Ascending aorta (tissue), 2 donors: ENCODE measurements around the gene ABHD8. TPM values are rescaled to one million over a fixed set of nuclear protein-coding genes. Genes with fewer than 3 reads are reported as not detected.

ENCODE experiments used
- DNase-seq, 2 donors: peaks; one replicate each; pipeline ENCODE4 v3.0.0-alpha.2; 2019; ENCODE audit warnings: low spot score in 2 of 2
- H3K27ac ChIP-seq, 2 donors: fragments of 200-600 bp; sonication (generic); one replicate each; pipeline ENCODE4 v1.5.1; 2016 to 2017; ENCODE audit warnings: mild to moderate bottlenecking in 1 of 2
- H3K27me3 ChIP-seq: fragments of 200-600 bp; sonication (generic); one replicate; pipeline ENCODE4 v1.5.1; 2017
- H3K36me3 ChIP-seq, 2 donors: fragments of 200-600 bp; sonication (generic); one replicate each; pipeline ENCODE4 v1.5.1; 2016
- H3K4me1 ChIP-seq, 2 donors: fragments of 200-600 bp; sonication (generic); one replicate each; pipeline ENCODE4 v1.5.1; 2016 to 2017; ENCODE audit warnings: mild to moderate bottlenecking in 1 of 2
- H3K4me3 ChIP-seq, 2 donors: fragments of 200-600 bp; sonication (generic); one replicate each; pipeline ENCODE4 v1.5.1; 2016 to 2017; ENCODE audit warnings: mild to moderate bottlenecking in 1 of 2
- H3K9me3 ChIP-seq, 2 donors: fragments of 200-600 bp; sonication (generic); one replicate each; pipeline ENCODE4 v1.5.1; 2016
- CTCF ChIP-seq, 3 experiments: fragments of 200-600 bp in 2 of 3; fragments of 450-650 bp in 1 of 3; sonication (generic) in 2 of 3; IDR thresholded peaks; one replicate each; pipeline ENCODE4 v1.5.1; 2016 to 2019; ENCODE audit warnings: antibody characterized with exemption in 3 of 3, mild to moderate bottlenecking in 1 of 3, moderate library complexity in 1 of 3
- intact Hi-C: fragments of 100-400 bp; cut with DNase I; formaldehyde crosslinking; loops from one replicate; pipeline ENCODE4 v1.15.1; 2023
- total RNA-seq: library from RNA; depleted of rRNA; stranded (reverse); fragments of >200 nt; gene quantifications from one replicate; pipeline ENCODE4 v1.1.0, GENCODE V29; 2016

ABHD8 gene
- total RNA-seq, 1 donor from 2014 or later: 32.2 TPM

- Histone ChIP-seq H3K27ac (peak overlapping the region; percentile 78 to 85), H3K9me3 (no peaks in the 10 kb centered on the region), H3K27me3 (no peaks in the 10 kb centered on the region), H3K36me3 (peaks cover 0 to 4% of the 10 kb centered on the region in 2 donors), H3K4me1 (peaks cover 3 to 32% of the 10 kb centered on the region in 2 donors), H3K4me3 (peak overlapping the region; percentile 90 to 97)
- TF ChIP-seq CTCF (IDR thresholded peaks at IDR 0.05): no peak
- intact Hi-C loops: loop anchor here (1.0 to 5.0 kb wide), 4 partner anchors 19 to 170 kb away; partner anchors contain the start of genes ABHD8, HAUS8, MYO9B and OCEL1
- DNase-seq: no peak
These were observed 58.3 kb downstream of the ABHD8 start for GRCh38 chr19:17244618-17245534.

GRCh38 chr19:17243830-17244617 lies 59.2 kb downstream of the ABHD8 start:
- Histone ChIP-seq H3K27me3 (no peaks in the 10 kb centered on the region), H3K9me3 (no peaks in the 10 kb centered on the region), H3K4me1 (peaks cover 3 to 32% of the 10 kb centered on the region in 2 donors), H3K4me3 (peak overlapping the region; percentile 90 to 97), H3K36me3 (peaks cover 0 to 5% of the 10 kb centered on the region in 2 donors), H3K27ac (peak overlapping the region; percentile 78 to 85)
- DNase-seq: peak in 1 of 2 donors; percentile 76
- no peak for TF ChIP-seq CTCF (IDR thresholded peaks at IDR 0.05)
- intact Hi-C loops: loop anchor here (1.0 to 2.0 kb wide), 2 partner anchors 29 to 169 kb away; partner anchors contain the start of genes HAUS8, MYO9B and USE1

- Histone ChIP-seq H3K9me3 (no peaks in the 10 kb centered on the region), H3K4me1 (peaks cover 3 to 32% of the 10 kb centered on the region in 2 donors), H3K27ac (peak overlapping the region; percentile 78 to 85), H3K4me3 (peak overlapping the region; percentile 90 to 97), H3K36me3 (peaks cover 3 to 5% of the 10 kb centered on the region in 2 donors), H3K27me3 (no peaks in the 10 kb centered on the region)
- intact Hi-C loops: no loop called here
- TF ChIP-seq CTCF (IDR thresholded peaks at IDR 0.05): no peak
- no peak for DNase-seq
These were observed 59.9 kb downstream of the ABHD8 start for GRCh38 chr19:17243211-17243829.

- Histone ChIP-seq H3K27ac (peak overlapping the region; percentile 78 to 85), H3K36me3 (peaks cover 4 to 5% of the 10 kb centered on the region in 2 donors), H3K27me3 (no peaks in the 10 kb centered on the region), H3K9me3 (no peaks in the 10 kb centered on the region), H3K4me1 (peaks cover 3 to 32% of the 10 kb centered on the region in 2 donors), H3K4me3 (peak overlapping the region in 1 of 2 donors; percentile 97)
- no peak for TF ChIP-seq CTCF (IDR thresholded peaks at IDR 0.05)
- intact Hi-C loops: no loop called here
- no peak for DNase-seq
These were observed 60.6 kb downstream of the ABHD8 start for GRCh38 chr19:17242431-17243208.

Other genes starting within 250 kb of the ABHD8 start
- 4.3 TPM for gene HAUS8, start 228.0 kb downstream of the ABHD8 start, total RNA-seq
- 182 TPM for gene MYO9B, start 227.6 kb downstream of the ABHD8 start, total RNA-seq
- gene USE1, start 88.1 kb downstream of the ABHD8 start, total RNA-seq: 234 TPM
- gene OCEL1, start 77.2 kb downstream of the ABHD8 start, total RNA-seq: 13.7 TPM
- 181 TPM for gene NR2F6, start 57.5 kb downstream of the ABHD8 start, total RNA-seq
- 12.3 TPM for gene USHBP1, start 38.7 kb downstream of the ABHD8 start, total RNA-seq
- 85.5 TPM for gene BABAM1, start 36.0 kb downstream of the ABHD8 start, total RNA-seq
- gene ANKLE1, start 21.5 kb downstream of the ABHD8 start, total RNA-seq: not detected
- 98.9 TPM for gene MRPL34, start 2.4 kb upstream of the ABHD8 start, total RNA-seq
- gene DDA1, start 6.1 kb upstream of the ABHD8 start, total RNA-seq: 15.8 TPM
- gene ANO8, start 31.4 kb upstream of the ABHD8 start, total RNA-seq: 34.8 TPM
- 256 TPM for gene GTPBP3, start 34.1 kb upstream of the ABHD8 start, total RNA-seq
- gene PLVAP, start 73.9 kb upstream of the ABHD8 start, total RNA-seq: 378 TPM
- gene CCDC194, start 90.8 kb upstream of the ABHD8 start, total RNA-seq: not detected
- gene BST2, start 102.2 kb upstream of the ABHD8 start, total RNA-seq: 151 TPM
- 49.6 TPM for gene MVB12A, start 116.6 kb upstream of the ABHD8 start, total RNA-seq
- gene TMEM221, start 145.2 kb upstream of the ABHD8 start, total RNA-seq: not detected
- not detected for gene NXNL1, start 157.5 kb upstream of the ABHD8 start, total RNA-seq
- 64.9 TPM for gene SLC27A1, start 167.1 kb upstream of the ABHD8 start, total RNA-seq
- 143 TPM for gene PGLS, start 208.2 kb upstream of the ABHD8 start, total RNA-seq